ENCODE results near the gene CD34. TPM values are rescaled to one million over a fixed set of nuclear protein-coding genes. Genes with fewer than 3 reads are reported as not detected.
A peak's percentile ranks its signal among the peaks of the same experiment; 100 is the strongest.

CD34 gene
- total RNA-seq, 1 experiment from 2014 or later = not detected

DNA sequence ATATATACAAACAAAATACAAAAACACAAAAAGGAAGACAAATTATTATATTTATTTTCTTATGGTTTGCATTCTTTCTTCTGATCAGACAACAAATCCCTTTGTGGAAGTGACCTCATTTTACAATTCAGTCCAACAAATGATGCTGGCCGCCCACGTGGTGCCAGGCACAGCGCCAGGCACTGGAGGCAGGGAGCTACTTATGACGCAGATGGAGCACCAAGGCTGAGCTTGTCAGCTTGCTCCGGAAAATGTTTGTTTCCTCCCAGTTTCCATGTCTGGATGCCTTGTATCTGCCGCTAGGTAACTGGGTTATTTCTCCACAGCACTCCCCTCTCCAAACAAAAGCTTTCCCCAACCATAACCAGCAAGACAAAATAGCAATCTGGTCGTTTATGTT, 30.7 kb upstream of the CD34 start:
- no TSS peak for BruUV-seq (replicated peaks)
- H3K27me3 ChIP-seq (ENCODE audit: low read length) = no peaks in the 10 kb centered on the region
- H3K9ac ChIP-seq (ENCODE audit: low read length) = no peak overlapping the region
- peaks cover 20% of the 10 kb centered on the region for H3K4me1 ChIP-seq (ENCODE audit: insufficient read depth, low read length)
- H3K4me2 ChIP-seq (ENCODE audit: low read length) = no peak overlapping the region
- H3K9me3 ChIP-seq (ENCODE audit: low read length) = no peaks in the 10 kb centered on the region
- no peaks in the 10 kb centered on the region for H3K79me2 ChIP-seq (ENCODE audit: low read length)
- no peaks in the 10 kb centered on the region for H4K20me1 ChIP-seq (ENCODE audit: low read length)
- TF ChIP-seq EZH2 (IDR thresholded peaks at IDR 0.05; ENCODE audit: low read length, unreplicated experiment) (no peak), EZH2phosphoT487 (IDR thresholded peaks at IDR 0.05; ENCODE audit: borderline replicate concordance, low read length) (no peak)
- TF ChIP-seq, protein P1, sequence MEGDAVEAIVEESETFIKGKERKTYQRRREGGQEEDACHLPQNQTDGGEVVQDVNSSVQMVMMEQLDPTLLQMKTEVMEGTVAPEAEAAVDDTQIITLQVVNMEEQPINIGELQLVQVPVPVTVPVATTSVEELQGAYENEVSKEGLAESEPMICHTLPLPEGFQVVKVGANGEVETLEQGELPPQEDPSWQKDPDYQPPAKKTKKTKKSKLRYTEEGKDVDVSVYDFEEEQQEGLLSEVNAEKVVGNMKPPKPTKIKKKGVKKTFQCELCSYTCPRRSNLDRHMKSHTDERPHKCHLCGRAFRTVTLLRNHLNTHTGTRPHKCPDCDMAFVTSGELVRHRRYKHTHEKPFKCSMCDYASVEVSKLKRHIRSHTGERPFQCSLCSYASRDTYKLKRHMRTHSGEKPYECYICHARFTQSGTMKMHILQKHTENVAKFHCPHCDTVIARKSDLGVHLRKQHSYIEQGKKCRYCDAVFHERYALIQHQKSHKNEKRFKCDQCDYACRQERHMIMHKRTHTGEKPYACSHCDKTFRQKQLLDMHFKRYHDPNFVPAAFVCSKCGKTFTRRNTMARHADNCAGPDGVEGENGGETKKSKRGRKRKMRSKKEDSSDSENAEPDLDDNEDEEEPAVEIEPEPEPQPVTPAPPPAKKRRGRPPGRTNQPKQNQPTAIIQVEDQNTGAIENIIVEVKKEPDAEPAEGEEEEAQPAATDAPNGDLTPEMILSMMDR (conservative IDR thresholded peaks at IDR 0.05; ENCODE audit: low read depth, low read length) = no peak
- H3K36me3 ChIP-seq (ENCODE audit: low read depth, low read length) = no peaks in the 10 kb centered on the region
- CTCF ChIA-PET = no interaction called here
- DNase-seq (no peak), ATAC-seq (no peak)
- H3F3A ChIP-seq (ENCODE audit: low read length, unreplicated experiment) = no peaks in the 10 kb centered on the region
- intact Hi-C loops (cut with micrococcal nuclease) = no loop called here
- H3K4me3 ChIP-seq (ENCODE audit: low read length) = no peak overlapping the region
- POLR2A ChIA-PET (ENCODE audit: unreplicated experiment) = no interaction called here
- no peak overlapping the region for H2AFZ ChIP-seq (ENCODE audit: low read length)
- no peak overlapping the region for H3K27ac ChIP-seq (ENCODE audit: low read length)
- no peaks in the 10 kb centered on the region for H3K9me2 ChIP-seq (replicated peaks; ENCODE audit: low read length)

DNA sequence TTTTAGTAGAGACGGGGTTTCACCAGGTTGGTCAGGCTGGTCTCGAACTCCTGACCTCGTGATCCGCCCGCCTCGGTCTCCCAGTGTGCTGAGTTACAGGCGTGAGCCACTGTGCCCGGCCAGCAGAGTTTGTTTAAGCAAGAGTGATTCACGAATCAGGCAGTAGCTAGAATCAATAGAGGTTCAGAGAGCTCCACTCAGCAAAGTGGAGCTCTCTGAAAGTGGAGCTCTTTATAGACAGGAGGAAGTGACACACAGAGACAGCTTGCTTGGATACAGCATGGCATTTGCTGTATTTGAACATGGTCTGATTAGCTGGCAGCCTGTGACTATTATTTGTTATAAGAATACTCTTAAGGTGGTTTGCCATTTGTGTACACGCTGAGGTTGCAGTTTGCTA, 27.1 kb upstream of the CD34 start:
- Histone ChIP-seq H4K20me1 (ENCODE audit: low read length) (no peaks in the 10 kb centered on the region), H2AFZ (ENCODE audit: low read length) (no peak overlapping the region), H3K36me3 (ENCODE audit: low read depth, low read length) (no peaks in the 10 kb centered on the region), H3K4me1 (ENCODE audit: insufficient read depth, low read length) (peaks cover 6% of the 10 kb centered on the region; the same call in 1 of the 2 replicates), H3K9me3 (ENCODE audit: low read length) (no peaks in the 10 kb centered on the region), H3K27me3 (ENCODE audit: low read length) (no peaks in the 10 kb centered on the region), H3K9me2 (replicated peaks; ENCODE audit: low read length) (no peaks in the 10 kb centered on the region), H3F3A (ENCODE audit: low read length, unreplicated experiment) (no peaks in the 10 kb centered on the region), H3K4me3 (ENCODE audit: low read length) (no peak overlapping the region), H3K4me2 (ENCODE audit: low read length) (peak overlapping the region; percentile 9; the same call in 1 of the 2 replicates), H3K9ac (ENCODE audit: low read length) (no peak overlapping the region), H3K79me2 (ENCODE audit: low read length) (no peaks in the 10 kb centered on the region), H3K27ac (ENCODE audit: low read length) (peak overlapping the region; percentile 46)
- BruUV-seq (replicated peaks) = no TSS peak
- CTCF ChIA-PET = interaction anchor here (0.6 to 1.1 kb wide), 10 partner anchors 25 to 847 kb away, joined by 3 to 14 read pairs (median 5); partner anchors contain the start of gene PLXNA2
- POLR2A ChIA-PET (ENCODE audit: unreplicated experiment) = interaction anchor here (0.6 kb wide), 2 partner anchors 25 to 186 kb away, joined by 3 read pairs; no protein-coding TSS in a partner anchor
- TF ChIP-seq, protein P1 (conservative IDR thresholded peaks at IDR 0.05; ENCODE audit: low read depth, low read length) = no peak
- TF ChIP-seq EZH2phosphoT487 (IDR thresholded peaks at IDR 0.05; ENCODE audit: borderline replicate concordance, low read length) = no peak
- TF ChIP-seq EZH2 (IDR thresholded peaks at IDR 0.05; ENCODE audit: low read length, unreplicated experiment) = no peak
- ATAC-seq = peak; percentile 100
- DNase-seq = peak; percentile 96
- intact Hi-C loops (cut with micrococcal nuclease) = no loop called here

DNA sequence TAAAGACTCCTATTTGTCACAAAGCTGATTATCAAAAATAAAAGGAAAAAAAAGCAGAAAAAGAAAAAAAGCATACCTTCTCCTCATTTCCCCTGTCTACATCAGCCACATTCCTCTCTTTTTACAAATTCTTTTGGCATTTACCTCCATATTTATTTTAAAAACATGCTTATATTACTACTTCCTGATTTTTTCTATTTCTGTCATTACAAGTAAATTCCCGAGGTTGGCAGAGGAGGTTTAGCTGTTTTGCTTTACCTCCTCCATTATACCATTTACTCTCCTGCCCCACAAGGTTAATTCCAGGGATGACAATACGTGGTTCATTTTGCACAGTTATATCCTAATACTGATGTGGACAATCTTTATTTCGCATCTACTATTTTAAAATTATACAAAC, 26.3 kb upstream of the CD34 start:
- no peak for ATAC-seq
- H3K27me3 ChIP-seq (ENCODE audit: low read length) = no peaks in the 10 kb centered on the region
- H3K27ac ChIP-seq (ENCODE audit: low read length) = no peak overlapping the region
- no peak overlapping the region for H3K9ac ChIP-seq (ENCODE audit: low read length)
- H3K9me2 ChIP-seq (replicated peaks; ENCODE audit: low read length) = no peaks in the 10 kb centered on the region
- BruUV-seq (replicated peaks) = no TSS peak
- peaks cover 6% of the 10 kb centered on the region; the same call in 1 of the 2 replicates for H3K4me1 ChIP-seq (ENCODE audit: insufficient read depth, low read length)
- H3K9me3 ChIP-seq (ENCODE audit: low read length) = no peaks in the 10 kb centered on the region
- no peaks in the 10 kb centered on the region for H4K20me1 ChIP-seq (ENCODE audit: low read length)
- TF ChIP-seq EZH2 (IDR thresholded peaks at IDR 0.05; ENCODE audit: low read length, unreplicated experiment) = no peak
- TF ChIP-seq, protein P1 (conservative IDR thresholded peaks at IDR 0.05; ENCODE audit: low read depth, low read length) = no peak
- TF ChIP-seq EZH2phosphoT487 (IDR thresholded peaks at IDR 0.05; ENCODE audit: borderline replicate concordance, low read length) = no peak
- H3K36me3 ChIP-seq (ENCODE audit: low read depth, low read length) = no peaks in the 10 kb centered on the region
- no peak overlapping the region for H3K4me2 ChIP-seq (ENCODE audit: low read length)
- ChIA-PET CTCF (interaction anchor here (0.7 kb wide), 1 partner anchor 36 kb away, joined by 3 read pairs; no protein-coding TSS in a partner anchor), POLR2A (ENCODE audit: unreplicated experiment) (no interaction called here)
- intact Hi-C loops (cut with micrococcal nuclease) = no loop called here
- no peak overlapping the region for H2AFZ ChIP-seq (ENCODE audit: low read length)
- no peaks in the 10 kb centered on the region for H3K79me2 ChIP-seq (ENCODE audit: low read length)
- DNase-seq = no peak
- no peaks in the 10 kb centered on the region for H3F3A ChIP-seq (ENCODE audit: low read length, unreplicated experiment)
- no peak overlapping the region for H3K4me3 ChIP-seq (ENCODE audit: low read length)
